ENCODE measurements around the gene MDGA2.

DNA sequence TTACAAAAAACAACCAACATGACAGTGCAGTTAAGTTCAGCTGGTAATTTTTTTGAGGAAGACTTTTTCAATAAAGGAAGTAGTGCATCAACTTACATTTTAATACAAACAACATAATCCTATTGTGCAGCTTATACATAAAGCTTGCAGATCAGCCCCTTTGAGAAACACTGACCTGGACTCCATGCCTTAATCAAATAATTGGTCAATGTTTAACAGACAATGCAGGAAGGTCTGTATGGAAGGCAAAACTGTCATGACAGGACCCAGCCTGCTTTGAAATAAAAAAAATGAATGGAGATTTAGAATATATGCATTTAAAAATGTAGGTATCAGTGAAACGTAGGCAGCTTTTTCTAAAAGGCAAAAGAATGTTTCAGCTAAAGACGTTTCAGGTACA lies 702.1 kb downstream of the MDGA2 start:
- TF ChIP-seq, protein P1, sequence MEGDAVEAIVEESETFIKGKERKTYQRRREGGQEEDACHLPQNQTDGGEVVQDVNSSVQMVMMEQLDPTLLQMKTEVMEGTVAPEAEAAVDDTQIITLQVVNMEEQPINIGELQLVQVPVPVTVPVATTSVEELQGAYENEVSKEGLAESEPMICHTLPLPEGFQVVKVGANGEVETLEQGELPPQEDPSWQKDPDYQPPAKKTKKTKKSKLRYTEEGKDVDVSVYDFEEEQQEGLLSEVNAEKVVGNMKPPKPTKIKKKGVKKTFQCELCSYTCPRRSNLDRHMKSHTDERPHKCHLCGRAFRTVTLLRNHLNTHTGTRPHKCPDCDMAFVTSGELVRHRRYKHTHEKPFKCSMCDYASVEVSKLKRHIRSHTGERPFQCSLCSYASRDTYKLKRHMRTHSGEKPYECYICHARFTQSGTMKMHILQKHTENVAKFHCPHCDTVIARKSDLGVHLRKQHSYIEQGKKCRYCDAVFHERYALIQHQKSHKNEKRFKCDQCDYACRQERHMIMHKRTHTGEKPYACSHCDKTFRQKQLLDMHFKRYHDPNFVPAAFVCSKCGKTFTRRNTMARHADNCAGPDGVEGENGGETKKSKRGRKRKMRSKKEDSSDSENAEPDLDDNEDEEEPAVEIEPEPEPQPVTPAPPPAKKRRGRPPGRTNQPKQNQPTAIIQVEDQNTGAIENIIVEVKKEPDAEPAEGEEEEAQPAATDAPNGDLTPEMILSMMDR (IDR thresholded peaks at IDR 0.05; ENCODE audit: insufficient read depth, low read length, poor library complexity, severe bottlenecking): no peak
- TF ChIP-seq EZH2phosphoT487 (conservative IDR thresholded peaks at IDR 0.05; ENCODE audit: low read length): no peak

Data from SU-DHL-6 (cell line).